Thyroid gland (tissue), 4 donors: ENCODE results near the gene ASPDH.

Experiments
- POLR2A ChIP-seq, 2 donors: fragments of 450-650 bp; IDR thresholded peaks; one replicate each; pipeline ENCODE4 v1.6.1; 2017; ENCODE audit warnings: antibody characterized with exemption in 2 of 2, mild to moderate bottlenecking in 2 of 2, moderate library complexity in 1 of 2
- TF ChIP-seq, protein P1 (sequence below), 6 experiments: fragments of 200-600 bp in 3 of 6; fragments of 450-650 bp in 3 of 6; sonication (generic) in 3 of 6; IDR thresholded peaks; one replicate each; pipeline ENCODE4 v1.5.1; 2016 to 2019; ENCODE audit warnings: antibody characterized with exemption in 6 of 6, mild to moderate bottlenecking in 2 of 6, inconsistent platforms in 1 of 6, moderate library complexity in 1 of 6

- TF ChIP-seq, protein P1, sequence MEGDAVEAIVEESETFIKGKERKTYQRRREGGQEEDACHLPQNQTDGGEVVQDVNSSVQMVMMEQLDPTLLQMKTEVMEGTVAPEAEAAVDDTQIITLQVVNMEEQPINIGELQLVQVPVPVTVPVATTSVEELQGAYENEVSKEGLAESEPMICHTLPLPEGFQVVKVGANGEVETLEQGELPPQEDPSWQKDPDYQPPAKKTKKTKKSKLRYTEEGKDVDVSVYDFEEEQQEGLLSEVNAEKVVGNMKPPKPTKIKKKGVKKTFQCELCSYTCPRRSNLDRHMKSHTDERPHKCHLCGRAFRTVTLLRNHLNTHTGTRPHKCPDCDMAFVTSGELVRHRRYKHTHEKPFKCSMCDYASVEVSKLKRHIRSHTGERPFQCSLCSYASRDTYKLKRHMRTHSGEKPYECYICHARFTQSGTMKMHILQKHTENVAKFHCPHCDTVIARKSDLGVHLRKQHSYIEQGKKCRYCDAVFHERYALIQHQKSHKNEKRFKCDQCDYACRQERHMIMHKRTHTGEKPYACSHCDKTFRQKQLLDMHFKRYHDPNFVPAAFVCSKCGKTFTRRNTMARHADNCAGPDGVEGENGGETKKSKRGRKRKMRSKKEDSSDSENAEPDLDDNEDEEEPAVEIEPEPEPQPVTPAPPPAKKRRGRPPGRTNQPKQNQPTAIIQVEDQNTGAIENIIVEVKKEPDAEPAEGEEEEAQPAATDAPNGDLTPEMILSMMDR (IDR thresholded peaks at IDR 0.05), result peak in 1 of 6 experiments; percentile 31
- peak in 1 of 2 donors; percentile 60 for TF ChIP-seq POLR2A (IDR thresholded peaks at IDR 0.05)
Measured at GRCh38 chr19:50511069-50511822, 2.5 kb downstream of the ASPDH start, which contains the start of gene JOSD2.
